C4-2B (cell line): Measurements from ENCODE around the gene RFTN1.

Experiments used
- CTCF ChIP-seq: fragments of 450-650 bp; conservative IDR thresholded peaks from 2 replicates; pipeline ENCODE4 v1.5.1; 2017; ENCODE audit warnings: mild to moderate bottlenecking
- ZFX ChIP-seq: fragments of 450-650 bp; IDR thresholded peaks from 2 replicates; pipeline ENCODE4 v1.6.1; 2017

DNA sequence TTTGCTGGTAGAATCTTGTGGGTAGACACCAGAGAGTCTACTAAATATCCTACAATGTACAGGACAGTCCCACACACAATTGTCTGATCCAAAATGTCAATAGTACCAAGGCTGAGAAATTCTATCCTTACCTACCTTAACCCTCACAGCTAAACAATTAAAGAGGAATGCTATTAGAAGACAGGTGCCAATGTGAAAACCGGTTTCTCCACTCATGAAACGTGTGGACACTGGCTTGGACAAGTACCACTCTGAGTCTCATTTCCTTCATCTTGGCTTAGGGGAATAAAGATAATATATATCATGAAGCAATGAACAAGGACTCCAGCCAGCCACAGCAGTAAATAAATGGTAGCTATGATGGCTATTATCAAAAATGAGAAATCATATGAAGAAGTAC lies 90.2 kb downstream of the RFTN1 start:
- TF ChIP-seq CTCF (no peak), ZFX (no peak)
